IMR-90 (cell line): ENCODE data around the gene LMX1A. TPM values are rescaled to one million over a fixed set of nuclear protein-coding genes. Genes with fewer than 3 reads are reported as not detected.

ENCODE experiments used
- ATAC-seq: fragments of 200-7000 bp; cut with Tn5 transposase; 2 replicates; pipeline ENCODE4 v1.9.1; 2020; ENCODE audit warnings: low read depth, mild to moderate bottlenecking, moderate library complexity
- BruUV-seq: library from RNA; stranded (reverse); fragments of 400-500 nt; replicated peaks from 2 replicates; lab custom pipeline; 2021; lab: Mats Ljungman, UMichigan
- CTCF ChIA-PET: fragments of 300-600 bp; formaldehyde crosslinking; extraction: SDS; loops from one replicate; lab custom pipeline; 2021; ENCODE audit warnings: antibody characterized with exemption; lab: Yijun Ruan, JAX
- POLR2A ChIA-PET: fragments of 300-600 bp; sonication (Branson Sonifier 250); formaldehyde crosslinking; loops from one replicate; lab custom pipeline; 2022; ENCODE audit warnings: antibody characterized with exemption; ENCODE audit not compliant: unreplicated experiment; lab: Charles Lee
- DNase-seq: peaks from one replicate; pipeline ENCODE4 v3.0.0; 2013
- H2AFZ ChIP-seq: replicated peaks from 2 replicates; pipeline ENCODE3; 2013; ENCODE audit warnings: low read length, mild to moderate bottlenecking; ENCODE audit not compliant: poor library complexity
- H2AK5ac ChIP-seq: 2 replicates; pipeline ENCODE4 v1.6.1; 2013; ENCODE audit warnings: low read depth, low read length, inconsistent platforms
- H2AK9ac ChIP-seq: replicated peaks from 2 replicates; pipeline ENCODE3; 2013; ENCODE audit warnings: mild to moderate bottlenecking, low read depth, low read length, moderate library complexity; ENCODE audit not compliant: poor library complexity
- H2BK120ac ChIP-seq: 2 replicates; pipeline ENCODE4 v1.6.1; 2013; ENCODE audit warnings: low read depth, low read length, inconsistent platforms
- H2BK15ac ChIP-seq: 3 replicates; pipeline ENCODE4 v1.6.1; 2013; ENCODE audit warnings: low read depth, low read length, inconsistent platforms
- H2BK20ac ChIP-seq: 2 replicates; pipeline ENCODE4 v1.6.1; 2013; ENCODE audit warnings: low read depth, mild to moderate bottlenecking, inconsistent platforms, low read length, moderate library complexity
- H2BK5ac ChIP-seq: 2 replicates; pipeline ENCODE4 v1.6.1; 2013; ENCODE audit warnings: mild to moderate bottlenecking, low read depth, low read length, inconsistent platforms; ENCODE audit not compliant: poor library complexity, severe bottlenecking
- H3K14ac ChIP-seq: replicated peaks from 2 replicates; pipeline ENCODE4 v1.6.1; 2013; ENCODE audit warnings: low read depth, low read length, inconsistent platforms
- H3K18ac ChIP-seq: 2 replicates; pipeline ENCODE4 v1.6.1; 2013; ENCODE audit warnings: low read depth, low read length, control low read depth
- H3K23ac ChIP-seq: 2 replicates; pipeline ENCODE4 v1.6.1; 2013; ENCODE audit warnings: low read depth, low read length, inconsistent platforms
- H3K27ac ChIP-seq: 2 replicates; pipeline ENCODE4 v1.5.1; 2013; ENCODE audit warnings: mild to moderate bottlenecking, control low read depth, low read length; ENCODE audit not compliant: insufficient read depth
- H3K27me3 ChIP-seq: 2 replicates; pipeline ENCODE4 v1.6.1; 2013; ENCODE audit warnings: low read length; ENCODE audit not compliant: control insufficient read depth, insufficient read depth
- H3K36me3 ChIP-seq: 2 replicates; pipeline ENCODE4 v1.6.1; 2013; ENCODE audit warnings: low read length, mixed read lengths; ENCODE audit not compliant: control insufficient read depth, insufficient read depth
- H3K4ac ChIP-seq: 2 replicates; pipeline ENCODE4 v1.6.1; 2013; ENCODE audit warnings: low read depth, low read length, inconsistent platforms
- H3K4me1 ChIP-seq: 2 replicates; pipeline ENCODE4 v1.6.1; 2013; ENCODE audit warnings: low read length, mixed read lengths; ENCODE audit not compliant: control insufficient read depth, insufficient read depth
- H3K4me2 ChIP-seq: 2 replicates; pipeline ENCODE4 v1.6.1; 2013; ENCODE audit warnings: low read depth, mild to moderate bottlenecking, control low read depth, low read length, moderate library complexity
- H3K4me3 ChIP-seq: 2 replicates; pipeline ENCODE4 v1.5.1; 2013; ENCODE audit warnings: low read depth, mild to moderate bottlenecking, control low read depth, low read length, moderate library complexity; ENCODE audit not compliant: insufficient read depth
- H3K56ac ChIP-seq: 2 replicates; pipeline ENCODE4 v1.6.1; 2013; ENCODE audit warnings: low read length, inconsistent platforms; ENCODE audit not compliant: insufficient read depth; ENCODE audit errors: extremely low read depth
- H3K79me1 ChIP-seq, 2 experiments: 2 replicates each; pipeline ENCODE4 v1.6.1; 2013; ENCODE audit warnings: low read length in 2 of 2, inconsistent platforms in 1 of 2, low read depth in 1 of 2
- H3K9ac ChIP-seq: 2 replicates; pipeline ENCODE4 v1.6.1; 2013; ENCODE audit warnings: low read depth, low read length, control low read depth
- H3K9me1 ChIP-seq: 2 replicates; pipeline ENCODE4 v1.6.1; 2013; ENCODE audit warnings: low read length, inconsistent platforms; ENCODE audit not compliant: insufficient read depth
- H3K9me3 ChIP-seq: 2 replicates; pipeline ENCODE4 v1.6.1; 2013; ENCODE audit warnings: low read length; ENCODE audit not compliant: control insufficient read depth, insufficient read depth
- H4K20me1 ChIP-seq: 2 replicates; pipeline ENCODE4 v1.6.1; 2013; ENCODE audit warnings: low read length, inconsistent platforms; ENCODE audit not compliant: insufficient read depth
- H4K5ac ChIP-seq: 2 replicates; pipeline ENCODE4 v1.6.1; 2013; ENCODE audit warnings: mild to moderate bottlenecking, low read depth, low read length, control low read depth
- H4K8ac ChIP-seq, 2 experiments: 2 replicates each; pipeline ENCODE4 v1.6.1; 2013; ENCODE audit warnings: low read depth in 2 of 2, low read length in 2 of 2, control low read depth in 1 of 2, inconsistent platforms in 1 of 2
- H4K91ac ChIP-seq: 2 replicates; pipeline ENCODE4 v1.6.1; 2013; ENCODE audit warnings: low read depth, low read length, inconsistent platforms; ENCODE audit not compliant: insufficient read depth
- CEBPB ChIP-seq: IDR thresholded peaks from 2 replicates; pipeline ENCODE4 v1.6.1; 2012; ENCODE audit warnings: low read depth, low read length, improper control_type of control experiment
- CHD1 ChIP-seq: IDR thresholded peaks from 2 replicates; pipeline ENCODE4 v1.6.1; 2012; ENCODE audit warnings: low read depth, low read length, improper control_type of control experiment
- CTCF ChIP-seq: conservative IDR thresholded peaks from 2 replicates; pipeline ENCODE4 v1.5.1; 2012; ENCODE audit warnings: mild to moderate bottlenecking, low read depth, low read length, improper control_type of control experiment
- ELK1 ChIP-seq: fragments of 150-350 bp; IDR thresholded peaks from 2 replicates; pipeline ENCODE4 v1.6.1; 2016; ENCODE audit warnings: low read depth, mild to moderate bottlenecking, low read length, moderate library complexity, borderline replicate concordance
- FOS ChIP-seq: fragments of 150-350 bp; IDR thresholded peaks from 2 replicates; pipeline ENCODE4 v1.6.1; 2016; ENCODE audit warnings: low read depth, low read length
- MAFK ChIP-seq: IDR thresholded peaks from 2 replicates; pipeline ENCODE4 v1.6.1; 2012; ENCODE audit warnings: low read depth, low read length, improper control_type of control experiment
- MAZ ChIP-seq: IDR thresholded peaks from 2 replicates; pipeline ENCODE4 v1.6.1; 2012; ENCODE audit warnings: low read depth, mild to moderate bottlenecking, low read length, improper control_type of control experiment, moderate library complexity, borderline replicate concordance
- MXI1 ChIP-seq: IDR thresholded peaks from 2 replicates; pipeline ENCODE4 v1.6.1; 2012; ENCODE audit warnings: low read depth, mild to moderate bottlenecking, low read length, moderate library complexity, borderline replicate concordance
- NFE2L2 ChIP-seq: fragments of 150-350 bp; IDR thresholded peaks from 2 replicates; pipeline ENCODE4 v1.6.1; 2016; ENCODE audit warnings: low read depth, mild to moderate bottlenecking, low read length
- POLR2A ChIP-seq: IDR thresholded peaks from 2 replicates; pipeline ENCODE4 v1.6.1; 2012; ENCODE audit warnings: mild to moderate bottlenecking, low read depth, low read length
- RAD21 ChIP-seq: IDR thresholded peaks from 2 replicates; pipeline ENCODE4 v1.6.1; 2012; ENCODE audit warnings: low read length, improper control_type of control experiment
- RFX5 ChIP-seq: IDR thresholded peaks from 2 replicates; pipeline ENCODE4 v1.8.0; 2012; ENCODE audit warnings: low read depth, mild to moderate bottlenecking, low read length, moderate library complexity
- SMC3 ChIP-seq: fragments of 150-350 bp; IDR thresholded peaks from 2 replicates; pipeline ENCODE4 v1.6.1; 2016; ENCODE audit warnings: low read depth, mild to moderate bottlenecking, antibody characterized with exemption, low read length, moderate library complexity
- USF2 ChIP-seq: fragments of 150-350 bp; IDR thresholded peaks from 2 replicates; pipeline ENCODE4 v1.6.1; 2017; ENCODE audit warnings: mild to moderate bottlenecking, antibody characterized with exemption, low read length, low read depth
- WGBS, 2 experiments: methylation state at CpG; one replicate each; pipeline versions ENCODE4 v1.1.5 to v1.1.7; 2013; ENCODE audit warnings: missing lambda C conversion rate in 2 of 2; ENCODE audit not compliant: insufficient read length in 1 of 2; ENCODE audit errors: extremely low coverage in 2 of 2; 5-methylcytosine and 5-hydroxymethylcytosine counted together
- dilution Hi-C: fragments of 300-500 bp; cut with HindIII; formaldehyde crosslinking; loops from one replicate; pipeline ENCODE4 v1.14.3; 2018; ENCODE audit warnings: low sequenced_read_pairs; ENCODE audit not compliant: unreplicated experiment
- in situ Hi-C: fragments of 300-500 bp; cut with MboI; formaldehyde crosslinking; loops from 3 replicates; pipeline ENCODE4 v1.14.3; 2019; ENCODE audit warnings: low sequenced_read_pairs, inconsistent platforms, mixed read lengths
- intact Hi-C: fragments of 100-400 bp; cut with micrococcal nuclease; formaldehyde crosslinking; loops from 2 replicates; pipeline ENCODE4 v1.10.0; 2022
- polyA plus RNA-seq, 3 experiments: library from polyadenylated mRNA; depleted of rRNA; stranded (reverse); fragments of >200 nt; gene quantifications; 2 replicates each; pipeline ENCODE4 v1.2.3, GENCODE V29; 2012; ENCODE audit warnings: low replicate concordance in 1 of 3
- total RNA-seq: library from RNA; depleted of rRNA; stranded (reverse); fragments of >200 nt; gene quantifications from 2 replicates; pipeline ENCODE4 v1.2.3, GENCODE V29; 2012

Gene LMX1A
- total and polyA plus RNA-seq, 2 of the 4 experiments (the other 2 are of a cell fraction), result not detected

- no peaks in the 10 kb centered on the region for H4K20me1 ChIP-seq
- intact Hi-C loops, result no loop called here
- no peak overlapping the region for H2BK5ac ChIP-seq
- CTCF ChIA-PET, result no interaction called here
- no peak overlapping the region for H4K8ac ChIP-seq
- H3K27me3 ChIP-seq, result no peaks in the 10 kb centered on the region
- no peak for TF ChIP-seq USF2
- no peak for TF ChIP-seq ELK1
- no peak for TF ChIP-seq FOS
- TF ChIP-seq POLR2A, result no peak
- TF ChIP-seq CHD1, result no peak
- TF ChIP-seq MAZ, result no peak
- TF ChIP-seq MAFK, result no peak
- TF ChIP-seq RAD21, result no peak
- TF ChIP-seq CEBPB, result no peak
- TF ChIP-seq NFE2L2, result no peak
- TF ChIP-seq SMC3, result no peak
- TF ChIP-seq CTCF, result no peak
- TF ChIP-seq RFX5, result no peak
- no peak for TF ChIP-seq MXI1
- ATAC-seq, result no peak
- H3K14ac ChIP-seq, result no peak overlapping the region
- H3K27ac ChIP-seq, result no peak overlapping the region
- no peak overlapping the region for H3K4me2 ChIP-seq
- H4K5ac ChIP-seq, result no peak overlapping the region
- no peak overlapping the region for H2BK120ac ChIP-seq
- H3K36me3 ChIP-seq, result no peaks in the 10 kb centered on the region
- no peak overlapping the region for H3K56ac ChIP-seq
- no peak overlapping the region for H3K18ac ChIP-seq
- no peak overlapping the region for H2BK15ac ChIP-seq
- H2AK5ac ChIP-seq, result no peak overlapping the region
- no TSS peak for BruUV-seq
- WGBS, 2 experiments, result no CpG with 5 or more reads among the region's 2 CpGs
- no peaks in the 10 kb centered on the region for H3K4me1 ChIP-seq
- no peak overlapping the region for H2AFZ ChIP-seq
- H3K79me1 ChIP-seq, result no peaks in the 10 kb centered on the region
- in situ Hi-C loops, result no loop called here
- H3K23ac ChIP-seq, result no peak overlapping the region
- no peak overlapping the region for H4K91ac ChIP-seq
- no peak overlapping the region for H3K4ac ChIP-seq
- no peaks in the 10 kb centered on the region for H3K9me3 ChIP-seq
- no peak overlapping the region for H3K4me3 ChIP-seq
- POLR2A ChIA-PET, result no interaction called here
- no peak overlapping the region for H2BK20ac ChIP-seq
- dilution Hi-C loops, result no loop called here
- no peaks in the 10 kb centered on the region for H3K9me1 ChIP-seq
- H3K9ac ChIP-seq, result no peak overlapping the region
- H2AK9ac ChIP-seq, result no peak overlapping the region
- no peak for DNase-seq
These were observed 29.0 kb downstream of the LMX1A start for GRCh38 chr1:165327538-165327937.
